NT2/D1 (cell line): Measurements from ENCODE around the gene BCAS3.
"Not testable (repeated sequence)": the region's sequence is repeated elsewhere in the genome, so short reads cannot be mapped to it uniquely, and the experiment has no call there.

Experiments
- DNase-seq: peaks from one replicate; pipeline ENCODE4 v3.0.0-alpha.2; 2011; ENCODE audit warnings: low read depth, low spot score
- H3K27me3 ChIP-seq: 2 replicates; pipeline ENCODE4 v1.6.0; 2011; ENCODE audit warnings: mild to moderate bottlenecking; ENCODE audit not compliant: insufficient read length, insufficient read depth
- H3K36me3 ChIP-seq: 2 replicates; pipeline ENCODE4 v1.6.1; 2011; ENCODE audit warnings: mild to moderate bottlenecking, low read length, mixed read lengths; ENCODE audit not compliant: insufficient read depth, insufficient read length
- H3K4me1 ChIP-seq: 2 replicates; pipeline ENCODE4 v1.5.1; 2011; ENCODE audit not compliant: insufficient read depth, insufficient read length
- H3K4me3 ChIP-seq: 2 replicates; pipeline ENCODE4 v1.5.1; 2011; ENCODE audit warnings: low read depth; ENCODE audit not compliant: insufficient read length
- H3K9ac ChIP-seq: 2 replicates; pipeline ENCODE4 v1.6.0; 2011; ENCODE audit warnings: low read depth; ENCODE audit not compliant: insufficient read length
- H3K9me3 ChIP-seq: 2 replicates; pipeline ENCODE4 v1.5.1; 2011; ENCODE audit warnings: mild to moderate bottlenecking, low read length; ENCODE audit not compliant: insufficient read depth
- SUZ12 ChIP-seq: IDR thresholded peaks from 2 replicates; pipeline ENCODE4 v1.6.1; 2011; ENCODE audit not compliant: insufficient read length, insufficient read depth; ENCODE audit errors: extremely low read depth
- YY1 ChIP-seq: IDR thresholded peaks from 2 replicates; pipeline ENCODE4 v1.6.1; 2011; ENCODE audit not compliant: insufficient read length, insufficient read depth
- ZNF274 ChIP-seq: IDR thresholded peaks from 2 replicates; pipeline ENCODE4 v1.6.1; 2011; ENCODE audit warnings: mild to moderate bottlenecking, low read depth, low read length

The BCAS3 gene

GRCh38 chr17:61144617-61145564 lies 467.2 kb downstream of the BCAS3 start:
- no peak overlapping the region for H3K4me3 ChIP-seq
- no peak for DNase-seq
- H3K9ac ChIP-seq = no peak overlapping the region
- no peaks in the 10 kb centered on the region for H3K9me3 ChIP-seq
- no peaks in the 10 kb centered on the region for H3K36me3 ChIP-seq
- no peaks in the 10 kb centered on the region for H3K4me1 ChIP-seq
- no peak for TF ChIP-seq SUZ12
- TF ChIP-seq ZNF274 = no peak
- no peak for TF ChIP-seq YY1
- no peaks in the 10 kb centered on the region for H3K27me3 ChIP-seq

GRCh38 chr17:61146833-61147232 lies 469.2 kb downstream of the BCAS3 start:
- H3K9me3 ChIP-seq, H3K9ac ChIP-seq, DNase-seq, H3K36me3 ChIP-seq, H3K4me1 ChIP-seq, H3K27me3 ChIP-seq, H3K4me3 ChIP-seq: not testable (repeated sequence)

- Histone ChIP-seq H3K4me3 (no peak overlapping the region), H3K36me3 (no peaks in the 10 kb centered on the region), H3K4me1 (no peaks in the 10 kb centered on the region), H3K9ac (no peak overlapping the region), H3K27me3 (no peaks in the 10 kb centered on the region), H3K9me3 (no peaks in the 10 kb centered on the region)
- no peak for DNase-seq
- TF ChIP-seq SUZ12 = no peak
- TF ChIP-seq ZNF274 = no peak
- TF ChIP-seq YY1 = no peak
These were observed 471.6 kb downstream of the BCAS3 start for GRCh38 chr17:61149106-61149825.

GRCh38 chr17:61149862-61150362 lies 472.3 kb downstream of the BCAS3 start:
- Histone ChIP-seq H3K27me3 (no peaks in the 10 kb centered on the region), H3K36me3 (no peaks in the 10 kb centered on the region), H3K9me3 (no peaks in the 10 kb centered on the region), H3K4me1 (no peaks in the 10 kb centered on the region), H3K4me3 (no peak overlapping the region), H3K9ac (no peak overlapping the region)
- no peak for DNase-seq
- TF ChIP-seq SUZ12 = no peak
- no peak for TF ChIP-seq YY1
- no peak for TF ChIP-seq ZNF274

GRCh38 chr17:61150686-61151299 lies 473.1 kb downstream of the BCAS3 start:
- no peaks in the 10 kb centered on the region for H3K27me3 ChIP-seq
- TF ChIP-seq YY1 (no peak), ZNF274 (no peak)
- H3K36me3 ChIP-seq = no peaks in the 10 kb centered on the region
- H3K4me1 ChIP-seq = no peaks in the 10 kb centered on the region
- no peak overlapping the region for H3K4me3 ChIP-seq
- H3K9ac ChIP-seq = no peak overlapping the region
- H3K9me3 ChIP-seq = no peaks in the 10 kb centered on the region
- DNase-seq = no peak

- H3K9ac ChIP-seq = no peak overlapping the region
- no peak overlapping the region for H3K4me3 ChIP-seq
- DNase-seq = no peak
- TF ChIP-seq YY1 (no peak), ZNF274 (no peak), SUZ12 (no peak)
- H3K36me3 ChIP-seq = no peaks in the 10 kb centered on the region
- H3K27me3 ChIP-seq = no peaks in the 10 kb centered on the region
- no peaks in the 10 kb centered on the region for H3K4me1 ChIP-seq
- H3K9me3 ChIP-seq = no peaks in the 10 kb centered on the region
These were observed 475.2 kb downstream of the BCAS3 start for GRCh38 chr17:61152898-61153297.
